GM23338 (cell line): ENCODE measurements around the gene ARHGAP10. TPM values are rescaled to one million over a fixed set of nuclear protein-coding genes. Genes with fewer than 3 reads are reported as not detected.

ENCODE experiments used
- ATAC-seq: fragments of 200-7000 bp; cut with Tn5 transposase; 3 replicates; pipeline ENCODE4 v1.9.1; 2020
- DNase-seq: peaks from one replicate; pipeline ENCODE4 v3.0.0-alpha.2; 2015; ENCODE audit warnings: low spot score
- H2AFZ ChIP-seq: fragments of 200-600 bp; sonication (generic); 2 replicates; pipeline ENCODE4 v1.8.0; 2016; ENCODE audit warnings: antibody characterized with exemption, mild to moderate bottlenecking, moderate library complexity
- H3F3A ChIP-seq: fragments of 200-600 bp; sonication (generic); replicated peaks from 2 replicates; pipeline ENCODE4 v1.8.0; 2017; ENCODE audit warnings: antibody characterized with exemption, mixed run types, low read depth
- H3K27ac ChIP-seq: fragments of 200-600 bp; sonication (generic); 2 replicates; pipeline ENCODE4 v1.6.1; 2016; ENCODE audit warnings: low read depth
- H3K27me3 ChIP-seq: fragments of 200-600 bp; sonication (generic); 2 replicates; pipeline ENCODE4 v1.8.0; 2016; ENCODE audit warnings: mild to moderate bottlenecking, mixed run types, moderate library complexity; ENCODE audit not compliant: insufficient read depth
- H3K36me3 ChIP-seq: fragments of 200-600 bp; sonication (generic); 2 replicates; pipeline ENCODE4 v1.8.0; 2016; ENCODE audit warnings: mild to moderate bottlenecking; ENCODE audit not compliant: insufficient read depth
- H3K4me1 ChIP-seq: fragments of 200-600 bp; sonication (generic); 2 replicates; pipeline ENCODE4 v1.8.0; 2016; ENCODE audit warnings: mild to moderate bottlenecking, moderate library complexity; ENCODE audit not compliant: insufficient read depth
- H3K4me2 ChIP-seq: fragments of 200-600 bp; sonication (generic); 2 replicates; pipeline ENCODE4 v1.7.1; 2017; ENCODE audit warnings: mixed run types
- H3K4me3 ChIP-seq: fragments of 200-600 bp; sonication (generic); 2 replicates; pipeline ENCODE4 v1.6.1; 2016; ENCODE audit warnings: mixed run types
- H3K79me2 ChIP-seq: fragments of 200-600 bp; sonication (generic); replicated peaks from 2 replicates; pipeline ENCODE4 v1.8.0; 2017; ENCODE audit warnings: mild to moderate bottlenecking; ENCODE audit not compliant: insufficient read depth
- H3K9me2 ChIP-seq: fragments of 200-600 bp; sonication (generic); 2 replicates; pipeline ENCODE4 v1.8.0; 2017; ENCODE audit not compliant: insufficient read depth
- H4K20me1 ChIP-seq: fragments of 200-600 bp; sonication (generic); replicated peaks from 2 replicates; pipeline ENCODE4 v1.8.0; 2017; ENCODE audit warnings: mild to moderate bottlenecking; ENCODE audit not compliant: insufficient read depth
- H3K27ac Mint-ChIP-seq: 2 replicates; pipeline ENCODE4 v1.8.0; 2020; ENCODE audit warnings: inconsistent platforms, mild to moderate bottlenecking, moderate library complexity, mixed read lengths
- H3K27me3 Mint-ChIP-seq: 3 replicates; pipeline ENCODE4 v1.8.0; 2022; ENCODE audit warnings: low read depth, mild to moderate bottlenecking, moderate library complexity, mixed read lengths, inconsistent platforms; ENCODE audit not compliant: insufficient read depth, poor library complexity
- H3K36me3 Mint-ChIP-seq: 3 replicates; pipeline ENCODE4 v1.8.0; 2021; ENCODE audit warnings: low read depth, mild to moderate bottlenecking, inconsistent platforms, moderate library complexity, mixed read lengths
- H3K4me1 Mint-ChIP-seq: 3 replicates; pipeline ENCODE4 v1.8.0; 2020; ENCODE audit warnings: mild to moderate bottlenecking, inconsistent platforms, mixed read lengths
- H3K4me3 Mint-ChIP-seq: 3 replicates; pipeline ENCODE4 v1.8.0; 2021; ENCODE audit warnings: moderate library complexity, mild to moderate bottlenecking, inconsistent platforms, mixed read lengths
- H3K9me3 Mint-ChIP-seq: 3 replicates; pipeline ENCODE4 v1.8.0; 2020; ENCODE audit warnings: moderate library complexity, mild to moderate bottlenecking, inconsistent platforms, mixed read lengths
- CREB1 ChIP-seq: fragments of 250-450 bp; sonication (Bioruptor Pico); IDR thresholded peaks from 2 replicates; pipeline ENCODE4 v1.5.0; 2020; ENCODE audit warnings: low read depth, mild to moderate bottlenecking, moderate library complexity
- CTCF ChIP-seq, 2 experiments: fragments of 200-600 bp in 1 of 2; sonication (generic) in 1 of 2; conservative IDR thresholded peaks; 2 replicates each; pipeline versions ENCODE4 v1.5.1 to v1.6.1; 2016 to 2017; ENCODE audit warnings: antibody characterized with exemption in 2 of 2, low read depth in 2 of 2, mild to moderate bottlenecking in 2 of 2, moderate library complexity in 1 of 2
- EZH2 ChIP-seq: fragments of 200-600 bp; sonication (generic); IDR thresholded peaks from one replicate; pipeline ENCODE4 v1.8.0; 2017; ENCODE audit warnings: antibody characterized with exemption, mild to moderate bottlenecking, low read depth; ENCODE audit not compliant: unreplicated experiment
- EZH2phosphoT487 ChIP-seq: fragments of 200-600 bp; sonication (generic); IDR thresholded peaks from one replicate; pipeline ENCODE4 v1.8.1; 2018; ENCODE audit warnings: antibody characterized with exemption; ENCODE audit not compliant: unreplicated experiment
- JUNB ChIP-seq: IDR thresholded peaks from one replicate; pipeline ENCODE4 v1.6.1; 2016; ENCODE audit warnings: antibody characterized with exemption; ENCODE audit not compliant: unreplicated experiment
- NANOG ChIP-seq: IDR thresholded peaks from 2 replicates; pipeline ENCODE4 v1.6.1; 2016; ENCODE audit warnings: antibody characterized with exemption, borderline replicate concordance
- POLR2AphosphoS5 ChIP-seq: IDR thresholded peaks from 2 replicates; pipeline ENCODE4 v1.6.1; 2016; ENCODE audit warnings: antibody characterized with exemption, low read depth
- STAT1 ChIP-seq: IDR thresholded peaks from one replicate; pipeline ENCODE4 v1.6.1; 2016; ENCODE audit warnings: antibody characterized with exemption; ENCODE audit not compliant: unreplicated experiment
- ZNF114 ChIP-seq: fragments of 250-450 bp; sonication (Bioruptor Pico); IDR thresholded peaks from 2 replicates; pipeline ENCODE4 v1.5.0; 2020; ENCODE audit warnings: mild to moderate bottlenecking, moderate library complexity
- polyA plus RNA-seq: library from polyadenylated mRNA; unstranded; fragments of >200 nt; fragmentation: Nextera tagmentation; extraction: Ambion mirVana; gene quantifications from 2 replicates; pipeline ENCODE4 v1.2.1, GENCODE V29; 2016
- total RNA-seq: library from RNA; depleted of rRNA; stranded (reverse); fragments of >200 nt; shearing (Covaris generic); gene quantifications from 2 replicates; pipeline ENCODE4 v1.2.3, GENCODE V29; 2014
- TF ChIP-seq, protein P1 (sequence below): fragments of 250-450 bp; sonication (Bioruptor Pico); IDR thresholded peaks from 2 replicates; pipeline ENCODE4 v1.5.0; 2020; ENCODE audit warnings: mild to moderate bottlenecking, moderate library complexity
- TF ChIP-seq, protein P2 (sequence below): IDR thresholded peaks from 2 replicates; pipeline ENCODE4 v1.6.1; 2016; ENCODE audit warnings: antibody characterized with exemption

The ARHGAP10 gene
- total and polyA plus RNA-seq, 2 experiments from 2014 or later: 5.1 to 6.3 TPM

DNA sequence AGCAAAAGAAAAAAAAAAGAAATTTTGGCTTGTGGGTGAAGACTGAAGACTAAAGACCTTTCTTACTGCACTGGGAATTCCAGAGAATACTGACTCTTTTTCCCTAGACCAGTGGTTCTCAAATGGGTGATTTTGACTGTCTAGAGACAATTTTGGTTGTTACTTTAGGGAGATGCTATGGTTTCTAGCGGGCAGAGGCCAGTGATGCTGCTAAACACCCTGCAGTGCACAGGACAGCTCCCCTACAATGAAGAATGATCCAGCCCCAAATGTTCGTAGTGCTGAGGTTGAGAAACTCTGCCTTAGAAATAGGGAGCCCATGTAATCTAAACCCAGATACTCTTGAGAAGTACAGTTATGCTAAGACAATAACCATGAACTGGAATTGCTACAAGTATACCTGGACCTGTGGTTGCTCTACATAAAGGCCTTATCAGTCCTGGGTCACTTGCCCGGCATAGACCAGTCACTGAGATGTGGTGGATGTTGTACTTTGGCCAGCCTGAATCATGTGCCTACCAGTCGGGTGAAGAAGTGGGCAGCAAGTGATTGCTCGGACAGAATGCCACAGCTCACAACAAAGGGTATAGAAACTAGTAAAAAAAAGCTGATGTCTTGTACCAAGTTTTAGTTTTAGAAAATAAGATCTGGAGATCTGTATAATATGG is 16.0 kb downstream of the ARHGAP10 start:
- ATAC-seq: no peak
- Mint-ChIP-seq H3K27ac (no peak overlapping the region), H3K4me3 (no peak overlapping the region), H3K9me3 (no peaks in the 10 kb centered on the region), H3K27me3 (peaks cover 2% of the 10 kb centered on the region), H3K36me3 (no peaks in the 10 kb centered on the region), H3K4me1 (peaks cover 26% of the 10 kb centered on the region)
- no peak for DNase-seq
- peaks cover 3% of the 10 kb centered on the region; the same call in 1 of the 2 replicates for H3K79me2 ChIP-seq
- no peak overlapping the region for H3K4me2 ChIP-seq
- no peak overlapping the region for H2AFZ ChIP-seq
- TF ChIP-seq, protein P1, sequence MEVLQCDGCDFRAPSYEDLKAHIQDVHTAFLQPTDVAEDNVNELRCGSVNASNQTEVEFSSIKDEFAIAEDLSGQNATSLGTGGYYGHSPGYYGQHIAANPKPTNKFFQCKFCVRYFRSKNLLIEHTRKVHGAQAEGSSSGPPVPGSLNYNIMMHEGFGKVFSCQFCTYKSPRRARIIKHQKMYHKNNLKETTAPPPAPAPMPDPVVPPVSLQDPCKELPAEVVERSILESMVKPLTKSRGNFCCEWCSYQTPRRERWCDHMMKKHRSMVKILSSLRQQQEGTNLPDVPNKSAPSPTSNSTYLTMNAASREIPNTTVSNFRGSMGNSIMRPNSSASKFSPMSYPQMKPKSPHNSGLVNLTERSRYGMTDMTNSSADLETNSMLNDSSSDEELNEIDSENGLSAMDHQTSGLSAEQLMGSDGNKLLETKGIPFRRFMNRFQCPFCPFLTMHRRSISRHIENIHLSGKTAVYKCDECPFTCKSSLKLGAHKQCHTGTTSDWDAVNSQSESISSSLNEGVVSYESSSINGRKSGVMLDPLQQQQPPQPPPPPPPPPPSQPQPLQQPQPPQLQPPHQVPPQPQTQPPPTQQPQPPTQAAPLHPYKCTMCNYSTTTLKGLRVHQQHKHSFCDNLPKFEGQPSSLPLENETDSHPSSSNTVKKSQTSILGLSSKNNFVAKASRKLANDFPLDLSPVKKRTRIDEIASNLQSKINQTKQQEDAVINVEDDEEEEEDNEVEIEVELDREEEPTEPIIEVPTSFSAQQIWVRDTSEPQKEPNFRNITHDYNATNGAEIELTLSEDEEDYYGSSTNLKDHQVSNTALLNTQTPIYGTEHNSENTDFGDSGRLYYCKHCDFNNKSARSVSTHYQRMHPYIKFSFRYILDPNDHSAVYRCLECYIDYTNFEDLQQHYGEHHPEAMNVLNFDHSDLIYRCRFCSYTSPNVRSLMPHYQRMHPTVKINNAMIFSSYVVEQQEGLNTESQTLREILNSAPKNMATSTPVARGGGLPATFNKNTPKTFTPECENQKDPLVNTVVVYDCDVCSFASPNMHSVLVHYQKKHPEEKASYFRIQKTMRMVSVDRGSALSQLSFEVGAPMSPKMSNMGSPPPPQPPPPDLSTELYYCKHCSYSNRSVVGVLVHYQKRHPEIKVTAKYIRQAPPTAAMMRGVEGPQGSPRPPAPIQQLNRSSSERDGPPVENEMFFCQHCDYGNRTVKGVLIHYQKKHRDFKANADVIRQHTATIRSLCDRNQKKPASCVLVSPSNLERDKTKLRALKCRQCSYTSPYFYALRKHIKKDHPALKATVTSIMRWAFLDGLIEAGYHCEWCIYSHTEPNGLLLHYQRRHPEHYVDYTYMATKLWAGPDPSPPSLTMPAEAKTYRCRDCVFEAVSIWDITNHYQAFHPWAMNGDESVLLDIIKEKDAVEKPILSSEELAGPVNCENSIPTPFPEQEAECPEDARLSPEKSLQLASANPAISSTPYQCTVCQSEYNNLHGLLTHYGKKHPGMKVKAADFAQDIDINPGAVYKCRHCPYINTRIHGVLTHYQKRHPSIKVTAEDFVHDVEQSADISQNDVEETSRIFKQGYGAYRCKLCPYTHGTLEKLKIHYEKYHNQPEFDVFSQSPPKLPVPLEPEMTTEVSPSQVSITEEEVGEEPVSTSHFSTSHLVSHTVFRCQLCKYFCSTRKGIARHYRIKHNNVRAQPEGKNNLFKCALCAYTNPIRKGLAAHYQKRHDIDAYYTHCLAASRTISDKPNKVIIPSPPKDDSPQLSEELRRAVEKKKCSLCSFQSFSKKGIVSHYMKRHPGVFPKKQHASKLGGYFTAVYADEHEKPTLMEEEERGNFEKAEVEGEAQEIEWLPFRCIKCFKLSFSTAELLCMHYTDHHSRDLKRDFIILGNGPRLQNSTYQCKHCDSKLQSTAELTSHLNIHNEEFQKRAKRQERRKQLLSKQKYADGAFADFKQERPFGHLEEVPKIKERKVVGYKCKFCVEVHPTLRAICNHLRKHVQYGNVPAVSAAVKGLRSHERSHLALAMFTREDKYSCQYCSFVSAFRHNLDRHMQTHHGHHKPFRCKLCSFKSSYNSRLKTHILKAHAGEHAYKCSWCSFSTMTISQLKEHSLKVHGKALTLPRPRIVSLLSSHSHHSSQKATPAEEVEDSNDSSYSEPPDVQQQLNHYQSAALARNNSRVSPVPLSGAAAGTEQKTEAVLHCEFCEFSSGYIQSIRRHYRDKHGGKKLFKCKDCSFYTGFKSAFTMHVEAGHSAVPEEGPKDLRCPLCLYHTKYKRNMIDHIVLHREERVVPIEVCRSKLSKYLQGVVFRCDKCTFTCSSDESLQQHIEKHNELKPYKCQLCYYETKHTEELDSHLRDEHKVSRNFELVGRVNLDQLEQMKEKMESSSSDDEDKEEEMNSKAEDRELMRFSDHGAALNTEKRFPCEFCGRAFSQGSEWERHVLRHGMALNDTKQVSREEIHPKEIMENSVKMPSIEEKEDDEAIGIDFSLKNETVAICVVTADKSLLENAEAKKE: no peak
- no peak for TF ChIP-seq CREB1
- TF ChIP-seq NANOG: no peak
- TF ChIP-seq, protein P2, sequence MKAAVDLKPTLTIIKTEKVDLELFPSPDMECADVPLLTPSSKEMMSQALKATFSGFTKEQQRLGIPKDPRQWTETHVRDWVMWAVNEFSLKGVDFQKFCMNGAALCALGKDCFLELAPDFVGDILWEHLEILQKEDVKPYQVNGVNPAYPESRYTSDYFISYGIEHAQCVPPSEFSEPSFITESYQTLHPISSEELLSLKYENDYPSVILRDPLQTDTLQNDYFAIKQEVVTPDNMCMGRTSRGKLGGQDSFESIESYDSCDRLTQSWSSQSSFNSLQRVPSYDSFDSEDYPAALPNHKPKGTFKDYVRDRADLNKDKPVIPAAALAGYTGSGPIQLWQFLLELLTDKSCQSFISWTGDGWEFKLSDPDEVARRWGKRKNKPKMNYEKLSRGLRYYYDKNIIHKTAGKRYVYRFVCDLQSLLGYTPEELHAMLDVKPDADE: no peak
- no peak for TF ChIP-seq ZNF114 (CRISPR knock-in tag)
- TF ChIP-seq CTCF (conservative IDR thresholded peaks at IDR 0.05; ENCODE audit: low read depth in 2 of 2): no peak
- no peak for TF ChIP-seq JUNB
- no peak for TF ChIP-seq EZH2
- TF ChIP-seq EZH2phosphoT487: no peak
- TF ChIP-seq POLR2AphosphoS5: no peak
- no peak for TF ChIP-seq STAT1
- H3F3A ChIP-seq: no peaks in the 10 kb centered on the region
- no peak overlapping the region for H3K27ac ChIP-seq
- no peak overlapping the region for H3K4me3 ChIP-seq
- H3K27me3 ChIP-seq: no peaks in the 10 kb centered on the region
- H3K36me3 ChIP-seq: no peaks in the 10 kb centered on the region
- H3K4me1 ChIP-seq: peaks cover 28% of the 10 kb centered on the region
- no peaks in the 10 kb centered on the region for H3K9me2 ChIP-seq
- H4K20me1 ChIP-seq: no peaks in the 10 kb centered on the region
